SKM-1 treated with dmso at 0.1 percent for 144 hours (cell line): ENCODE data around the gene TOX2.

Experiments used
- DNase-seq: peaks from one replicate; lab custom pipeline; 2025; ENCODE audit not compliant: unreplicated experiment; lab: John Stamatoyannopoulos, UW

TOX2 gene

DNA sequence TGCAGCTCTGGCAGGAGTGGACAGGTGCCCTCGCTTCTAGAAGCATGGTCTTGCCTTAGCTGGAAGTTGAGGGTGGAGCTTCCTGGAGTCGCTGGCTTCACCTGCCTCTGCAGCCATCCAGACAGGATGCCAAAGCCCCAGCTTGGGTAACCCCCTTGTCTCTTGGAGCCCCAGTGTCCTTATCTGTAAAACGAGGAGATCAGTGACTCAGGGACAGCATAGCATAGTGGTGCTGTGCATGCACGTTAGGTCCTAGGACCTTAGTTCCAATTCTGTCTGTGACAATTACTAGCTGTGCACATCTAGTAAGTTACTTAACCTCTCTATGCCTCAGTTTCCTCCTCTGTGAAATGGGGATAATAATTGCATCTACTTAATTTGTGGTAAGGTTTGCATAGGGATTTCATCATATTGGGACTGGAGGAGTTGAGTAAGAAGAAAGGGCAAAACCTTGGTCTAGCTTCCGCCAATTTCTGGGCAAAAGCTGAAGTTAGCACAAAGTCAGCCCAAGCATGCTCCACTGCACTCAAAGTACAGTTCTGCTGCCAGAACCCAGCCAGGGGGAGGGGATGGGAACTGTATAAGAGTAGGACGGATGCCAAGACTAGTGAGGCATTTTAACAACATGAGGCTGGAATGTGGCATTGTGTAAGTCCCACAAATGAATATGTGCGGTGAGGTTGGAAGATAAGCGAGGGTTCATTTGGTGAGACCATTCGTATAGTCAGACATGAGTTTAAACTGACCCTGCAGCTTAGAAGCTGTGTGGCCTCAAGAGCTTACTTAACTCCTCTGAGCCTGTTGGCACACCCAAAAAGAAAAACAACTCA lies 24.5 kb downstream of the TOX2 start:
- peak; percentile 98 for DNase-seq

DNA sequence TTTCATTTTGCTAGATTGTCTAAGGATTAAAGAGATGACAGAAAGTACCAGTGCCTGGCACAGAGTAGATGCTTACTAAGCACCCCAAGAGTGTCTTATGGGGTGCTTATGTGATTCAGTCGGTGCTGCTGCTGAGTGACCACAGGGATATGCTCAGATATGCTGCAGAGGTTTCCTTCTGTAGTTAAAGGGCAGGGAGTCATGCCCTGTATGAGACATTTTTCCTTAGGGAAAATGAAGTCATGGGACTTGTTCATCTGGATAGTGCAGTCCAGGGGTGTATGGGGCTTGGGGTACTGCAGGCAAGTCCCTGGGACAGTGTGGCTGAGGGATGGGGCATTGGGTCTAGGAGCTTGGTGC lies 25.1 kb downstream of the TOX2 start:
- no peak for DNase-seq

DNA sequence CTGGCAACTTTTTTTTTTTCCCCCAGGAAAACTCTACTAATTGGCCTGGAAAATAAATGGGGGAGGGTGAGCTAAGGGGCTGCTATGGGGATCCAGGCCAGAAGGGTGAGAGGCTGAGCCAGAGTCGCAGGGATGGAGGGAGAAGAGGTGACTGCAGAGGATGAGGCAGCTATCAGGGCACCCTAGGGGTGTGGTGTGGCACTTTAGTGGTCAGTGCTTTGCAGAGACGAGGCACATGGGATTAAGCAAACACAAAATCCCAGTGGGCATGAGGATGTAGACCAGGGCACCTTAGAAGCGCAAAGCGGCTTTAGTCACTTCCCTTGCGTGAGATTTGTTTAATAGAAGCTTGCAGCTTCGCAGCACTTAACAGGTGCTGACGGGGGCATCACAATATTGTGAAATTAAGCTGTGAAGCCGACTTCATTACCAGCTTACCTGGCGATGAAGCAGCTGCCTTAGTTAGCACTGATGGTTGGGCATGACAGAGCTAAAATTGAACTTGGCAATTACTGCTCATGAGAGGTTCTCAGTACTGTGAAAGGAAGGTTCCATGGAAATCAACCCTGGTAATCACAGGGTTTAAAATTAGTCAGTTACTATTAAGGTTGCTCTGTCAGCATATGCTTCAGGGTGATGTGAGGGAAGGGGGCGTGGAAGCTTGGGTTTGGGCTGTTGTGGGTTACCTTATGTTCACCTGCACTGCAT lies 26.0 kb downstream of the TOX2 start:
- no peak for DNase-seq

- peak; percentile 96 for DNase-seq
Observed at GRCh38 chr20:43941476-43942200, 27.0 kb downstream of the TOX2 start.

GRCh38 chr20:43942201-43942590 lies 27.5 kb downstream of the TOX2 start:
- no peak for DNase-seq

DNA sequence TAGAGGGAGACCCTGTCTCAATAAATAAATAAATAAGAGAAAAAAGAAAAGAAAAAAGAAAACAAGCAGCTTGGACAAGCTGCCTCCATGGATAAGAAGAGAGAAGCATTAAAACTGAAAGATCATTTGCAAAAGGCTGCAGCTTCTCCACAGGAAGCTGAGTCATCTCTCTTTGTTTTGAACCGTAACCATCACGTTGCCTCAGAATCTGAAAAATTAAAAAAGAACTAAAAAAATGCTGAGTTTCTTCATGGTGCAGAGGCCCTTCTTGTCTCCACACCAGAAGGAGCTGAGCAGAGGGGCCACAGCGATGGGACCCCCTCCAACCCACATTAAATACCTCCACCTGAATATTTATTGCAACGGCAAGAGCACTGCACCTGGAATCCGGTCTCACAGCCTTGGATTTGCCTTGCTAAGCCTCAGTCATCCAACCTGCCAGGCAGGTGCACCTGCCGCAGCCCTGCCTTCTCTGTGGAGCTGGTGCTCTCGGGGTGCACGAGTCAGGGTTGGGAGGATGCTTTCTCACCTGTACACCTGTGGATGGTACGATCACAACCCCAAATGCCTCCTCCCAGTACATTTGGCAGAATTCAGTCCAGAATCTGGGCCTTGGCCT lies 28.1 kb downstream of the TOX2 start:
- DNase-seq, result peak; percentile 88

DNA sequence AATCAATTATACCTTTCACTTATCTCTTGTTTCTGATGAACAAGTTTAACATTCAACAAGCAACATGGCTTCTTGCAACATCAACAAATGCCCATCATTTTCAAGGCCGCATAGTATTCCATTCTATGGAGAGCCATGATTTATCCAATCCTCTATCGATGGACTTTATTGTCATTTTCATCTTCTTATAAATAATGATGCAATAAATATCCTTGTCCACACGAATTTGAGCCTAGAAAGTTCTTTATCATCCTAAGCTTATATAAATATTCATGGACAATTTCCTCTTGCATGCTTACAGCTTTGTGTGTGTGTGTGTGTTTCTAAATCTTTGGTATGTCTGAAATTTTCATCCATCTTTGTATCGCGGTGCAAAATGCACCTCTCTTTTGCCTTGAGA lies 29.1 kb downstream of the TOX2 start:
- DNase-seq, result no peak

DNA sequence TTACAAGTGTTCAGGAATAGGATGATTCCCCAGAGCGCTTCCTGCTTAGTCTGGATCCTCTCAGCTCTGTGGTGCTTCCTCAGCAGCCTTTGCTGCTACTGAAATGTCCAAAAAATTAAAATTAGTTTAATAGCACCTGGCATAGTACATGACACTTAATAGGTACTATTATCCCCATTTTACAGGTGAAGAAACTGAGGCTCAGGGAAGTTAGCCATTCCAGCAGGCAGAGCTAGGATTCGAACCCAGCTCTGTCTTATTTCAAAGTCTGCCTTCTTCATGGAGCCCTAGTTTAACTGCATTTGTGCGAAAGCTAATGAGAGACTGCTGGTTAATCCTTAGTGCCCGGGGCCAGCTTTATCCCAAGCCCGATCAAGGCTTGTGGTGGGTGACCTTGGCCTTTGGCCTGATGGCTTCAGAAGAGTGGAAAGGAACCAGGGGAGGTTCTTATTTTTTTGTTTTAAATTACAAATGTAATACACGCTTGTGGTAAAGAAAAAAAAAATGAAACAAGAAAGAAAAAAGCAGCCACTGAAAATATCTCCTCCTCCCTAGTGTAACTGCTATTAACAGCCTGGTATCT lies 30.1 kb downstream of the TOX2 start:
- no peak for DNase-seq

GRCh38 chr20:43945391-43946205 lies 30.9 kb downstream of the TOX2 start:
- DNase-seq, result no peak

GRCh38 chr20:43946206-43946491 lies 31.5 kb downstream of the TOX2 start:
- no peak for DNase-seq

DNA sequence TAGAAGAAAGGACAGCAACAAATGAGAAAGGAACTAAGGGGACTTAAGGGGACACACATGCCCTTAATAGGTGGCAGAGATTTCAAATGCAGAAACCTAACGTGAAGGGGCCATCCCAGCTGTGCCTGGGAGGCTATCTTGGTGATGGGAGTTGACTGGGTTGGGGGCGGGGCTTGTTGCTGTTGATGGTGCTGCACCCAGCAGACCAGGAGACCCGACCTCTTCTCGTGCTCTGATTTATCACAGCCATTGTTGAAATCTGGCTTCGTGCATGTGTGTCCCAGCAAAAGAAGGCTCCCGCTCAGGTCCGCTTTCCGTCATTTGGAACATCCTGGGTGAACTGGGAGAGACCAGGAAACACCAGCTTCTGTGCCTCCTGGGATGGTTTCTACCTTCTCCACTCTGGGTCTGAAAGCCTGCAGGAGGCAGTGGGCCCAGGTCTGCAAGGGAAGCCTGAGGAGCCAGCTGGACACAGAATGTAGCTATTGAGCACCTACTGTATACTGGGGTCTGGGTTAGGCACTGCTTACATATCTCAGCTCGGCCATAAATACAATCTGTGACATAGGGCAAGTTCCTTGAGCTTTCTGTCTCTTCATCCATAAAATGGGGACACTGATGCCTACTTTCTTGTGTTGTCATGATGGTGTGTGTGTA lies 32.1 kb downstream of the TOX2 start:
- DNase-seq, result no peak

DNA sequence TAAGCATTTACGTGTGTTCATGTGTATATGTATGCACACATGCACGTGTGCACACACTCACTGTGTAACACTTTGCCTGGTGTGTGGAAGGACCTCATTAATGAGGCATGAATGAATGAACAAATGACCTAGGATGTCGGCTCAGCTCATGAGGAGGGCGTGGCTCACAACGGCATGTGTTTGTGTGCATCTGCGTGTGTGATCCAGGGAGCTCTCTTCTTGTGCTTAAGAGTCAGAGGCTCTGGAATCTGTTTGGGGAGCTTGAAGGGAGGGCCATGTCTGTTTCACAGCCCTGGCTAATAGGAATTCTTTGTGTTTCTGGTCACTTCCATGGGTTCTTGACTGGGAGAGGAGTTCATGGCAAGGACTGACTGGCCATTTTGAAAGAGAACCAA lies 32.7 kb downstream of the TOX2 start:
- no peak for DNase-seq

- no peak for DNase-seq
Observed at GRCh38 chr20:43948455-43948854, 33.8 kb downstream of the TOX2 start.

GRCh38 chr20:43949248-43949647 lies 34.6 kb downstream of the TOX2 start:
- DNase-seq, result no peak

- DNase-seq, result peak; percentile 98
Observed at GRCh38 chr20:43949741-43950618, 35.3 kb downstream of the TOX2 start.

- DNase-seq, result no peak
Observed at GRCh38 chr20:43953919-43954592, 39.4 kb downstream of the TOX2 start.

DNA sequence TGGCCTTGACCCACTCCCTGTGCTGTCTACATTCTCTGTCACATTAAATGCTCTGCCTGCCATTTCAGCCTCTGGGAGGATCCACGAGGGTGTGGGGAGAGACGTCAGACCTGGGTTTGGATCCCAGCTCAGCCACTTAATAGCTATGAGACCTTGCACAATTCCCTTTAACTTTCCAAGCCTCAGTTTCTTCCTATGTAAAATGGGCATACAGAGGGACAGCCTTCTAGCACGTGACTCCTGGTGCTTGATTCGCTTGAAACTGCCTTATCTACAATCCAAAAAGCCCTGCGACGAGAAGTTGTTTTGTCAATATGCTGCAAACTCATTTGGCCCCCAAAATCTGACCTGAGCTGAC lies 40.0 kb downstream of the TOX2 start:
- no peak for DNase-seq

DNA sequence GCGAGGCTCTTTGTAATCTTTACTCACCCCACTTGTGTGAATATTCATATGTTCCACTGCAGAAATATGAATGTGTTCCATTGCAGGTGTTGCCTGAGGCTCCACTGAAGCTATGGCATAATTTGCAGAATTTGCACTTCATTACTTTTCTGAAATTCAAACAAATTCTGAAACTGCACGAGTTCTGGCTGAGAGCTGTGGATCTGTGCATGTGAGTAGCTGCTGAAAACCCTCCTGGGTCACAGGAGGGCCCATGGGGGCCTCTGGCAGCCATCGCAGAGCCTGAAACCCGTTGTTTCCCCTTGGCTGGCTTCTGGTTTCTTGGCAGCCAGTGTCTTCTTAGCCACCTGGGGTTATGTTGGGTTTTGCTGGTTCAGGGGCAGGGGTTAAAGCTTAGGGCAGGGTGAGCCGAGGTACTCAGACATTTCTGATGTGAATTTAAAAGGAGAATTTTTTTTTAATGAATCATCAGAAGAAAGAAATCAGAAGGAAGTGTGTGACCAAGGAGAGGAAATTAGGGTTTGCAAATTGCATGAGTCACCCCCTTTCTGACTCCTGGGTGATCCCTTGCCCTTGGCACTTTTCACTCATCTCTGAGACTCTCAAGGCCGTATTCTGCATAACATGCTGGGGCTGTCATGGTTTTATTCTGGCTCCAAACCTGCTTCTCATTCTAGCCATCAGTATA lies 40.6 kb downstream of the TOX2 start:
- DNase-seq, result peak; percentile 14
